T-helper 1 cell treated with Interleukin-12 subunit alpha and Interleukin-12 subunit beta and Interleukin-4 antibody, amounts not matched to agents 30 μg/mL and 1 μg/mL, for 36 hours (primary cell): Measurements from ENCODE around the gene POLR2E.

Experiments used
- H3K27ac Mint-ChIP-seq: one replicate; pipeline ENCODE4 v1.8.0; 2021; ENCODE audit warnings: mild to moderate bottlenecking, mixed read lengths
- H3K27me3 Mint-ChIP-seq: one replicate; pipeline ENCODE4 v1.8.0; 2021; ENCODE audit warnings: low read depth, mixed read lengths
- H3K36me3 Mint-ChIP-seq: one replicate; pipeline ENCODE4 v1.8.0; 2021; ENCODE audit warnings: low read depth, mixed read lengths
- H3K4me1 Mint-ChIP-seq: one replicate; pipeline ENCODE4 v1.8.0; 2021; ENCODE audit warnings: low read depth, mixed read lengths
- H3K4me3 Mint-ChIP-seq: one replicate; pipeline ENCODE4 v1.8.0; 2021; ENCODE audit warnings: mild to moderate bottlenecking, moderate library complexity, mixed read lengths
- H3K9me3 Mint-ChIP-seq: one replicate; pipeline ENCODE4 v1.8.0; 2021; ENCODE audit warnings: mixed read lengths

Gene POLR2E

DNA sequence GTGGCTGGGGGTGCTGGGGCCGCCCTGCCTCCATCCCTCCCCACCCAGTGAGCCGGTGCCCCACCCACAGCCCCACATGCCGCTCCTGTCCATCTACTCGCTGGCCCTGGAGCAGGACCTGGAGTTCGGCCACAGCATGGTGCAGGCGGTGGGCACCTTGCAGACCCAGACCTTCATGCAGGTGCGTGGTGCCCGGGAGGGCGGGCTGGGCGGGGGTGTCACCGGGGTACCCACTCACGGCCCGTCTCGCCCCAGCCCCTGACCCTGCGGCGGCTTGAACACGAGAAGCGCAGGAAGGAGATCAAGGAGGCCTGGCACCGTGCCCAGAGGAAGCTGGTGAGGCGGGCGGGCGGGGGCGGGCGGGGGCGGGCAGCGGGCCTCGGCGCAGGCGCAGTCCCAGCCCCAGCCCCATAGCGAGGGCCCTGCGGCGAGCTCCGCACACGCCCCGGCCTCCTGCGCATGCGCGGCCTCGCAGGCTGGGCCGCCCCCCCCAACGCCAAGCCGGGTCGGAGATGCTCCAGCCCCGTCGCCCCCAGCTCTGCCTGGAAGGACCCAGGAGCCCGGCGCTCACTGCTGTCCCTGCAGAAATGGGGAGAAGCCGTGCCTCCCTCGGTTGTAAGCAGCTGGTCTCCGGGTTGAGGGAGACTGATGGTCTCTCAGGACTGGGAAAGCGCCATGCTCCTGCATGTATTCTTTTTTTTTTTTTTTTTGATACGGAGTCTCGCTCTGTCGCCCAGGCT, 20.5 kb downstream of the POLR2E start:
- Mint-ChIP-seq H3K4me1 (peaks cover 38% of the 10 kb centered on the region), H3K27ac (peak overlapping the region; percentile 94), H3K36me3 (peaks cover 48% of the 10 kb centered on the region), H3K27me3 (no peaks in the 10 kb centered on the region), H3K4me3 (peak overlapping the region; percentile 73), H3K9me3 (no peaks in the 10 kb centered on the region)

DNA sequence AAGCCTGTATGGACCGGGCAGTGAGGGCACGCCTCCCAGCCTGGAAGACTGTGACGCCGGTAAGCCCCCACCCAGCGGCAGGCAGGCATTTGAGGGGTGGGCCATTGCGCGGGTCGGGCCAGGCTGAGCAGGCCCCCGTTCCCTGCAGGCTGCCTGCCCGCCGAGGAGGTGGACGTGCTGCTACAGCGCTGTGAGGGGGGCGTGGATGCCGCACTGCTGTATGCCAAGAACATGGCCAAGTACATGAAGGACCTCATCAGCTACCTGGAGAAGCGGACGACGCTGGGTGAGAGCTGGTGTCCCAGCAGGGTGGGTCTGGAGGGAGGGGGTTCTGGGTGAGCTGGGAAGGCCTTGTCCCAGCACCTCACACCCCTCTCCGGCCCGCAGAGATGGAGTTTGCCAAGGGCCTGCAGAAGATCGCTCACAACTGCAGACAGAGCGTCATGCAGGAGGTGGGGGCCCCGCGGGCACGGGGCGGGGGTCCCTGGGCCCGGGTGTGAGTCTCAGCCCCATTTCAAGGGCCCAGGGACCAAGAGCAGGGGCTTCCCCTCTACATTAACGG, 21.1 kb downstream of the POLR2E start:
- no peaks in the 10 kb centered on the region for H3K9me3 Mint-ChIP-seq
- H3K27me3 Mint-ChIP-seq: no peaks in the 10 kb centered on the region
- peak overlapping the region; percentile 44 for H3K4me3 Mint-ChIP-seq
- H3K4me1 Mint-ChIP-seq: peaks cover 37% of the 10 kb centered on the region
- H3K36me3 Mint-ChIP-seq: peaks cover 49% of the 10 kb centered on the region
- peak overlapping the region; percentile 78 for H3K27ac Mint-ChIP-seq

DNA sequence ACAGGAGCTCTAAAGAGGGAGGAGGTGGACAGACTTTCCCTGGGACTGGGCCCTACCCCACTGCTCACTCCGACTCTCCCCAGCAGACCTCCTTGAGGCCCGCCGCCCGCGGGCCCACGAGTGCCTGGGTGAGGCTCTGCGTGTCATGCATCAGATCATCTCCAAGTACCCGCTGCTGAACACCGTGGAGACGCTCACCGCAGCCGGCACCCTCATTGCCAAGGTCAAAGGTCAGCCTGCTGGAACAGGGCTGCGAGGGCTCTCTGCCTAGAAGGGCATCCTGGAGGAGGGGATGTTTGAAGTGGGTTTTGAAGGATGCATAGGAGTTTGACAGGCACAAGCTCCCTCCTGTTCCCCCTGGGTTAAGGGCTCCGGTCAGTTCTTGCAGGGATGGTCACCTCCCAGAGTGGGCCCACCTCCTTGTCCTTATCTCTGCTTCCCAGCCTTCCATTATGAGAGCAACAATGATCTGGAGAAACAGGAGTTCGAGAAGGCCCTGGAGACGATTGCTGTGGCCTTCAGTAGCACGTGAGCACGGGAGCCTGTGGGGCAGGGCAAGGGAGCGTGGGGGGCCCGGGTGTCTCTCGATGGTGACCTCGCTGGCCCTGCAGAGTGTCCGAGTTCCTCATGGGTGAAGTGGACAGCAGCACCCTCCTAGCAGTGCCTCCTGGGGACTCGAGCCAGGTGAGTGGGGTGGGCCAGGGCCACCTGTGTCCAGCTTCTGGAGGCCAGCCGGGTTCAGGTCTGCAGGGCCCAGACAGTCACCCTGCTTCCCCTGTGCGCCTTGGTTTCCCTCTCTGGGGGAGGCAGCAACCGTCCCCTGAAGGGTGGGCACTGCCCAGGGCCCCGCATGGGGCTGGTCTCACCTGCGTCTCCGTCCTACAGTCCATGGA, 21.9 kb downstream of the POLR2E start:
- peaks cover 42% of the 10 kb centered on the region for H3K4me1 Mint-ChIP-seq

DNA sequence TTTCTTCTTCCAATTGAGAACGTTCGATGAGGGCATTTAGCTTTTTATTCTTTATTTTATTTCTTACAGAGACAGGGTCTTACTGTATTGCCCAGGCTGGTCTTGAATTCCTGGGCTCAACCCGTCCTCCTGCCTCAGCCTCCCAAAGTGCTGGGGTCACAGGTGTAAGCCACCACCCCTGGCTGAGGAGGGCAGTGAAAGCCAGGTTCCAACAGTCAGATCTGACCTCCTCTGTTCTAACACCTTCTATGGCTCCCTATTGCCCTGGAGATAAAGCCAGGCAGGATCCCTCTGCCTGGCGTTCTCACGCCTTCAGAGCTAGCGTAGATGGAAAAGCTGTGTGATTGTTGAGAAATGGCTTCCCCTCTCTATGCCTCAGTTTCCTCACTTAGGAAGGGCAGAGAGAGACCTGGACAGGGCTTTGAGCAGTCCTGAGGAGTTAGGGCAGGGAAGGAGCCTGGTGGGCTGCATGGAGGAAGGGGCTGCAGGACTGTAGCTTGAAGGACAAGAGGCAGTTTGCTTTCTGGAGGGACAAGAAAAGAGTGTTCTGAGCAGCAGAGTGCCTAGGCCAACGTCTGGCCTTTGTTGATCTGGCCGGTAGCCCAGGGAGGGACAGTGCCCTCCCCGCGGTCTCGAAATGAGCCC, 22.7 kb downstream of the POLR2E start:
- Mint-ChIP-seq H3K4me1 (peaks cover 39% of the 10 kb centered on the region), H3K27me3 (no peaks in the 10 kb centered on the region), H3K9me3 (no peaks in the 10 kb centered on the region), H3K4me3 (peak overlapping the region; percentile 72), H3K27ac (peak overlapping the region; percentile 91), H3K36me3 (peaks cover 50% of the 10 kb centered on the region)

More for the DNA sequence above, 21.9 kb downstream of the POLR2E start:
- Mint-ChIP-seq H3K36me3 (peaks cover 54% of the 10 kb centered on the region), H3K27ac (no peak overlapping the region), H3K27me3 (no peaks in the 10 kb centered on the region), H3K4me3 (peak overlapping the region; percentile 48), H3K9me3 (no peaks in the 10 kb centered on the region)

DNA sequence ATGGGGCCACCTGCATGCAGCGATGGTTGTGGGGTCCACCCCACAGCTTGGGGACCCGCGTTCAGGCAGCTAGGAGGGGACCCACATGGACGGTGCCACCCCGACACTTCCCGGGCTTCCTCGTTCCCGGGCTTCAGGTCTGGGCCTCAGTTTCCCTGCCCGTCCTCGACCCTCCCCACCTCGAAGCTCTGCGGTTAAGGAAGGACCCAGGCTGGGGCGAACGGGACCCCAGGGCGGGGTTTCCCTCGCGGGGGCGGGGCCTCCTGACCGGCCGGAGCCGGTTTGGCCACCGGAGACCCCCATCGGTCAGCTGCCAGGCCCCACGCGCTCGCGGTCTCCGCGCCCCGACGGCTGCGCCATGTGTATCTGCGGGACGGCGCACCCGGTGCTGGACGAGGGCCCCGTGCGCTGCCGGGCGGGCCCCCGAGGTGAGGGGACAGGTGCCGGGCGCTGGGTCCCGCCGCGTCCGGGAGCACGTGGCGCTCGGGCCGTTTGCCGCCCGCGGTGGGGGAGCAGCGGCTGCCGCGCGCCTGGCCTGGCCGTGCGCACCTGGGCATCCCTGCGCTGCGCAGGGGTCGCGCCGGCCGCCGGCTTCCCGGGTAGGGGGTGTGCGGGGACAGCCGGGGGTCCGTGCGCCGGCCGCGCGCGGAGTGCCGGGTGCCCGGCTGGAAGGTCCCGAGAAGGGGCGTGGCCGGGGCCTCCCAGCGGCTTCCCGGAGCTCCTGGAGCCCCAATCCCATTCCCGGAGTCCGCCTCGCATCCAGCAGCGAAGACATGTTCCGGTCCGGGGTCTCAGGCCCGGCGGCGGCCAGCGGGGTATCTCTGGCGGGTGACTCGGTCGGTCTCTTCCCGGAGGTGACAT, 24.0 kb downstream of the POLR2E start:
- no peaks in the 10 kb centered on the region for H3K9me3 Mint-ChIP-seq
- H3K27ac Mint-ChIP-seq: peak overlapping the region; percentile 91
- H3K36me3 Mint-ChIP-seq: peaks cover 42% of the 10 kb centered on the region
- no peaks in the 10 kb centered on the region for H3K27me3 Mint-ChIP-seq
- peak overlapping the region; percentile 72 for H3K4me3 Mint-ChIP-seq
- peaks cover 34% of the 10 kb centered on the region for H3K4me1 Mint-ChIP-seq

DNA sequence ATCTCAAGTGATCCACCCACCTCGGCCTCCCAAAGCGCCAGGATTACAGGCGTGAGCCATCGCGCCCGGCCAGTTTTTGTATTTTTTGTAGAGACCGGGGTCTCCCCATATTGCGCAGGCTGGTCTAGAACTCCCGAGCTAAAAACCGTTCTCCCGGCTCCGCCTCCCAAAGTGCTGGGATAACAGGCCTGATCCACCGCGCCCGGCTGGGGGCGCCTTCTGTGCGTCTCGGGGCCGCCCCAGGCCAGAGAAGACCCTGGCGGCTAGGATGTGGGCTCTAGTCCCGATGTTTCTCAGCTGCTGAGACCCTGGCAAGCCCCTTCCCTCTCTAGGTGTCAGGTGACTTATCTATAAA, 24.6 kb downstream of the POLR2E start:
- Mint-ChIP-seq H3K4me1 (peaks cover 30% of the 10 kb centered on the region), H3K27me3 (no peaks in the 10 kb centered on the region), H3K4me3 (peak overlapping the region; percentile 91), H3K36me3 (peaks cover 36% of the 10 kb centered on the region), H3K27ac (no peak overlapping the region), H3K9me3 (no peaks in the 10 kb centered on the region)

DNA sequence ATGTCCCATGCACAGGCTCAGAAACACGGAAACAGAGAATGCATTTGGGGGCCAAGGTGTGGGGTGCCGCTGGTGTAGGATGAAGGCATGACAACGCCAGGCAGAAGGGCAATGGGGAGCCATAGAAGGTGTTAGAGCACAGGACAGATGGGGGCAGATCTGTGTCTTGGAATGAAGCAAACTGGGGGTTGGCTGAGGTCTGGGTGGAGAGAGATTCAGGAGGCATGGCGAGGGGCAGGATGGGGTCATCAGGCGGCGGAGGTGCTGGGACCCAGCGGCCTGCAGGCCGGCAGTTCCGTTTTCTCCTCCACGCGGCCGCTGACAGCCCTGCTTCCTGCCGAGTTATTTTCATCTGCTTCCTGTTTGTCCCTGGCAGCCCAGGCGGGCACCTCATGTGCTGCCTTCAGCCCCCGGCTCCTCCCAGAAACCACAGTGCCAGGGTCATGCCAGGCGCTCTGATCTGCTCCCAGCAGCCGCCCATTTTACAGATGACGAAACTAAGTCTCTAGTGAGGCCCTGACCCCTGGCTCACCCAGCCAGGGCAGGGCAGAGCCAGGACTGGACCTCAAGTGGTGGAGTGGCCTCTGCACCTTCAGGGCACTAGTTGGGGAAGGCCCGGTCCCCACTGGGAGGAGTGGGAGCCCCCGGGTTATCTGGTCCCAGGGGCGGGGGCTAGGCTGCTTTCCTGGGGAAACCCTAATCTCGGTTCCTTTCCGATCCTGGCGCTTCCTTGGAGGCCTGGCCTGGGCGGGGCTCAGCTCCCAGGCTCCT, 26.0 kb downstream of the POLR2E start:
- H3K27ac Mint-ChIP-seq: peak overlapping the region; percentile 87
- peak overlapping the region; percentile 91 for H3K4me3 Mint-ChIP-seq
- H3K4me1 Mint-ChIP-seq: peaks cover 34% of the 10 kb centered on the region
- H3K27me3 Mint-ChIP-seq: no peaks in the 10 kb centered on the region
- H3K36me3 Mint-ChIP-seq: peaks cover 34% of the 10 kb centered on the region
- H3K9me3 Mint-ChIP-seq: no peaks in the 10 kb centered on the region

DNA sequence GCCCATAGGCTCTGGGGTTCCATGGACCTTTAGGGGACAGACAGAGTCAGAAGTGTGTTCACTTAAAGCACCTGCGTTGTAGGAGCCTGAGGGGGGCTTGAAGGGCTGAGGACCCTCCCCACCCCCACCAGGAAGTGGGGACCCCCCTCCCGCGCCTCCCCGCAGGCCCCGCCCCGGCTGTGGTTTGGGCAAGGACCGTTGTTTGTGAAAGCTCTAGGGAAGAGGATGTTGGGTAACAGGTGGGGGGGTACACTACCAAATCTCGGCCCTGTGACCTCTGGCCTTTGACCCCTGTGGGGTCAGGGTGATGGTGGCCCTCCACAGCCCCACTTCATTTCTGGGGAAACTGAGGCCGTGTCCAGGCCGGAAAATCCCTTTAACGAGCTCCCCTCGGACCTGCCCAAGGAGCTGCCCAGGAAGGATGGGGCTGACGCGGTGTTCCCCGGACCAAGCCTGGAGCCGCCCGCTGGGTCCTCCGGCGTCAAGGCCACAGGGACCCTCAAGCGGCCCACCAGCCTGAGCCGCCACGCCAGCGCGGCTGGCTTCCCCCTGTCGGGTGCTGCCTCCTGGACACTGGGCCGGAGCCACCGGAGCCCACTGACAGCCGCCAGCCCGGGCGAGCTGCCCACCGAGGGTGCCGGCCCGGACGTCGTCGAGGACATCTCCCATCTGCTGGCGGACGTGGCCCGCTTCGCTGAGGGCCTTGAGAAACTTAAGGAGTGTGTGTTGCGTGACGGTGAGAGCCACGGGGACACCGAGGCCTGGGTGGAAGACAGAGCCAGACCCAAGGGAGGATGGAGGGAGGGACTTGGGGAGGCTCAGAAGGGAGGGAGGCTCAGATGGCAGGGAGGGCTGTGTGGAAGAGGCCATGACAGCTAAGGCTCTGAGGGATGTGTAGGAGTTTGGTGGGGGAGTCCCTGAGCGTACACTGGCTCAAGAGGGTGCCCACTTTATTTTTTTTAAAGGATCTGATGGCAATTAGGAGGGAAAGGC, 26.9 kb downstream of the POLR2E start:
- Mint-ChIP-seq H3K36me3 (peaks cover 30% of the 10 kb centered on the region), H3K4me1 (peaks cover 33% of the 10 kb centered on the region), H3K27me3 (no peaks in the 10 kb centered on the region), H3K27ac (peak overlapping the region; percentile 91), H3K9me3 (no peaks in the 10 kb centered on the region), H3K4me3 (peak overlapping the region; percentile 91)

DNA sequence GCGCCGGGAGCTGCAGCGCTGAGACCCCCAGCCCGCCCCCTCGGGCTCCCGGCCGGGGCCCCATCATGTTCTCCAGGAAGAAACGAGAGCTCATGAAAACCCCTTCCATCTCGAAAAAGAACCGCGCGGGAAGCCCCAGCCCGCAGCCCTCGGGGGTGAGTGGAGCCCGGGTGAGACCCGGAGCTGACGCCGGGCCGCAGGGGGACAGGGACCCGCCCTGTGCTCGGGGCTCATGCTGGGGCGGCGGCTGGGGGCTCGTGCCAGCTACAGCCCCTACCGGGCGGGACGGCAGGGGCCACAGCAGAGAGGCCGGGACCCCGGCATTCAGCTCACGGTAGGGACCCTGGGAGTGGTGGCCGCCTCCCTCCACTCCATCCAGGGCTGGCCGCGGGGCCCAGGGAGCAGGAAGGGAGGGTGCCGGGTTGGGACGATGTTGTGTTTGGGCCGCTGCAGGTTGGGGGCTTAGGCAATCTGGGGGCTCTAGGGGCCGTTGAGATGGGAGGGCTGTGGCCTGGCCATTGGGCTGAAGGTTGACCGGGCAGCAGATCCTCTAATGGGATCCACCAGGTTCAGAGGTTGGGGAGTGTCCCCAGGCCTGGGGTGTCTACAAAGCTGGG, 27.7 kb downstream of the POLR2E start:
- Mint-ChIP-seq H3K4me1 (peaks cover 29% of the 10 kb centered on the region), H3K9me3 (no peaks in the 10 kb centered on the region), H3K27ac (peak overlapping the region; percentile 91), H3K36me3 (peaks cover 21% of the 10 kb centered on the region), H3K4me3 (peak overlapping the region; percentile 89), H3K27me3 (no peaks in the 10 kb centered on the region)

DNA sequence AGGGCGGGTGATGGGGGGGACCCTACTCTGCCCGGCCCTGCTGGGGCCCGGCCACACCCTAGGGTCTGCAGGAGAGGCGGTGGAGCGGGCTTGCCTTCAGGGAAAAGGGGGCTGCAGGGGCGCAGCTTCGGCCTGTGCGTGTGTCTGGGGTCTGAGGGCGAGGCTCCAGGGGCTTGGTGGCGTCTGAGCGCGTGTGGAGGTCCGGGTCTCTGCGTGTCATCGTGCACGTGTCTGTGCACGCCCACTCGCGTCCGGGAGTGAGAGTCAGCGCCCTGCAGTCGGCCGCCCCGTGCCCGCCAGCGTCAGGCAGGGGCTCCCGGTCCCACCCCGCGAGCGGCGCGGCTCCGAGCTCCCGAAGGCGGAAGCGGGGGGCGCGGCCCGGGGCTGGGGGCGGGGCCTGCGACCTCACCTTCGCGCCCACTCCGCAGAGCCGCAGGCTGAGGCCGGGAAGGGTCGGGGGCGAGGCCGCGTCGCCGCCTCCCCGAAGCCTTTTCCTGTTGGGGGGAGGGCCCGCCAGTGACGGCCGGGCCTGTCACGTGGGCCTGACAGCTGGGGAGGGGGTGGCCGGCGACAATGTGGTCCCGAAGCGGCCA, 28.3 kb downstream of the POLR2E start, which contains the start of gene ARHGAP45:
Gene ARHGAP45, plus strand, starts transcription at position 420 of the 593 bp plus-strand sequence. CDS start 239 bp downstream, outside the sequence.
- peak within 1 kb of the TSS; percentile 89 for H3K4me3 Mint-ChIP-seq
- H3K4me1 Mint-ChIP-seq: peaks cover 26% of the 10 kb centered on the region
- H3K27me3 Mint-ChIP-seq: no peaks in the 10 kb centered on the region
- H3K9me3 Mint-ChIP-seq: no peaks in the 10 kb centered on the region
- H3K36me3 Mint-ChIP-seq: peaks cover 15% of the 10 kb centered on the region
- peak within 1 kb of the TSS; percentile 91 for H3K27ac Mint-ChIP-seq

DNA sequence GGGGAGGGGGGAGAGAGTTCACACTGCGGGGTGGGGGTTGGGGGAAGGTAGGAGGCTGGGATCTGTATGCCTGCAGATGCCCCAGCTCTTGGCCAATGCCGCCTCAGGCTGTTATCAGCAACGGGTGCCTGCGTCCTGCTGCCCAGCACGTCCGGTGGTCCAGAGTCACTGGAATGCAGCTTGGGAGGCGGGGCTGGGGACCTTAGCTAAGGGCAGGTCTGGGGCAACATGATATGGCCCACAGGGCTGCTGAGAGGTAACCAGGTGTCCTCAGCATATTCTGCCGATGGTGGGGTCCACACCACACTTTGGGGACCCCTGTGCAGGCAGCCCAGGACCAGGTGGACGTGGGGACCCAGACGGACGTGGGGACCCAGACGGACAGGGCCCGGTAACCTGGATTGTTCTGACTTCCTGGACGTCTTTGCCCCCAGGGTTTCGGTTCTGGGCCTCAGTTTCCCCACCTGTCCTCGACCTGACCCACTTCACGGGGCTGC, 28.9 kb downstream of the POLR2E start:
- H3K27me3 Mint-ChIP-seq: no peaks in the 10 kb centered on the region
- no peaks in the 10 kb centered on the region for H3K9me3 Mint-ChIP-seq
- H3K27ac Mint-ChIP-seq: no peak overlapping the region
- H3K4me3 Mint-ChIP-seq: peak overlapping the region; percentile 89
- H3K36me3 Mint-ChIP-seq: peaks cover 12% of the 10 kb centered on the region
- H3K4me1 Mint-ChIP-seq: peaks cover 23% of the 10 kb centered on the region
